NCI-H187 (cell line): ENCODE results near the gene CHIA.

Experiments used
- DNase-seq, 2 experiments: peaks; one replicate each; lab custom pipeline; 2025; lab: John Stamatoyannopoulos, UW

The CHIA gene

GRCh38 chr1:111290630-111291029 lies at the start of gene CHIA:
Gene CHIA (plus strand): TSS chr1:111290851. CDS start chr1:111310468, 19,617 bp downstream.
- peak; percentile 68 to 72 for DNase-seq

GRCh38 chr1:111241797-111242196 lies 48.9 kb upstream of the CHIA start:
- DNase-seq: no peak

- no peak for DNase-seq
Observed at GRCh38 chr1:111242805-111243523, 47.7 kb upstream of the CHIA start.

GRCh38 chr1:111247125-111247838 lies 43.4 kb upstream of the CHIA start:
- DNase-seq: no peak

GRCh38 chr1:111249960-111250359 lies 40.7 kb upstream of the CHIA start:
- DNase-seq: no peak

- no peak for DNase-seq
Observed at GRCh38 chr1:111251570-111251969, 39.1 kb upstream of the CHIA start.

GRCh38 chr1:111252786-111253185 lies 37.9 kb upstream of the CHIA start:
- no peak for DNase-seq

- DNase-seq: no peak
Observed at GRCh38 chr1:111253876-111254275, 36.8 kb upstream of the CHIA start.

GRCh38 chr1:111256988-111257658 lies 33.5 kb upstream of the CHIA start:
- DNase-seq: no peak

- DNase-seq: no peak
Observed at GRCh38 chr1:111267801-111268508, 22.7 kb upstream of the CHIA start.

GRCh38 chr1:111269825-111270406 lies 20.7 kb upstream of the CHIA start:
- no peak for DNase-seq

GRCh38 chr1:111270771-111271463 lies 19.7 kb upstream of the CHIA start:
- DNase-seq: no peak

GRCh38 chr1:111271464-111271801 lies 19.2 kb upstream of the CHIA start:
- no peak for DNase-seq

GRCh38 chr1:111272081-111272480 lies 18.6 kb upstream of the CHIA start:
- DNase-seq: no peak

- no peak for DNase-seq
Observed at GRCh38 chr1:111274653-111275052, 16.0 kb upstream of the CHIA start.

GRCh38 chr1:111275079-111275478 lies 15.6 kb upstream of the CHIA start:
- no peak for DNase-seq

- no peak for DNase-seq
Observed at GRCh38 chr1:111275780-111276433, 14.7 kb upstream of the CHIA start.

GRCh38 chr1:111279144-111279543 lies 11.5 kb upstream of the CHIA start:
- DNase-seq: no peak

- DNase-seq: no peak
Observed at GRCh38 chr1:111280267-111280666, 10.4 kb upstream of the CHIA start.

GRCh38 chr1:111281411-111281810 lies 9.2 kb upstream of the CHIA start:
- DNase-seq: no peak

GRCh38 chr1:111283838-111284237 lies 6.8 kb upstream of the CHIA start:
- DNase-seq: no peak
